HFF-Myc (cell line): ENCODE results near the gene ZC3H12C.

ENCODE experiments used
- DNase-seq: peaks from one replicate; pipeline ENCODE4 v3.0.0-alpha.2; 2011; ENCODE audit warnings: low read depth; ENCODE audit errors: extremely low read depth
- H3K4me3 ChIP-seq: replicated peaks from 2 replicates; pipeline ENCODE4 v1.5.1; 2011; ENCODE audit warnings: low read depth, mild to moderate bottlenecking, control low read depth, low read length
- CTCF ChIP-seq: IDR thresholded peaks from 2 replicates; pipeline ENCODE4 v1.5.1; 2012; ENCODE audit warnings: mild to moderate bottlenecking, low read depth, low read length, control low read depth; ENCODE audit errors: missing control alignments

ZC3H12C gene

DNA sequence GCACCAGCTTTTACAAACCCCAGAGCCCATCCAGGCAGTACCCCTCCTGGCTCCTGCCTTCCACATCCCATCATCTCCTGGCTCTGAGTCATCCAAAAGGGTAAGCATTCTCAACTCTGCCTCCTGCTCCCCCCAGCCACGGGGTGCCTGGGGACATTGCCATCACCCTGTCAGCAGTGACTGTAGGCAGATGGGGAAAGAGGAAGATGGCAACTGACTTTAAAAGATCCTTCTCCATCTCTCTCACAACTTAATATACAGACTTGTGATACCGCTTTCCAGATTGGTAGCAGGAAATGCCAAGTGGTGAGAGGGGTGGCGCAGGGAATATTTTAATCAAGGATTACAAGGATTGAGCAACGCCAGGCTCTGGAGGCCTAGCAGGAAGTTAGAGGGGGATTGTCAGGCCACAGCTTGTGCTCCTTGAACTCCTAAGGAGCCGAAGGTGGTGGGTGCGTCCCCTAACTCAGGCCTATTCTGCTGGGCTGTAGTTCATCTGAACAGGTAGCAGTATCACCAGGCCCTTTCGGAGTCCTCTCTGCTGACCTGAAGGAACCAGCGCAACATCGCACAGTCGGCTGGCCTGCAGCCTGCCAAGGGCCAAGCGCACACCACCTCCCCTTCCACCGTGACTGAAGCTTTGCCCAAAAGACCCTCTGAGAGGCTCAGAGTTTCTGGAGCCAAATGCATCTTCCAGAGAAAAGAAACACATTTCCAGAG is 83.3 kb downstream of the ZC3H12C start:
- no peak for DNase-seq
- H3K4me3 ChIP-seq, result no peak overlapping the region
- no peak for TF ChIP-seq CTCF

DNA sequence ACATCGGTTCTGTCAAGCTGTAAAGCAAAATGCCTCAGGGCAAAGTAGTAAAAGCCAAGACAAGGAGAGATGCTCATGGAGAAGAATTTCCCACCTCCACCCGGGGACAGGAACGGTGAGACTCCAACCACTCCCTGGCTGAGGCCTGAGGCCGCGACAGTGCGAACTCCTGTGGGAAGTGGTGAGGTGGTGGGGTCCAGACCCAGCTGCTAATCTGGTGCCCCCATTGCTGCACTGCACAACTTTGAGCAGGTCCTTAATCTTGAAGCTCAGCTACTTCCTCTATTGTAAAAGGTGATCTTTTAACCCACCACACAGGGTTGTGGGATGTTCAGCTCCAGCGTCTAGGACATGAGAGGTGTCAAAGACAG is 83.9 kb downstream of the ZC3H12C start:
- TF ChIP-seq CTCF, result no peak
- DNase-seq, result no peak

GRCh38 chr11:110179064-110179463 is 85.9 kb downstream of the ZC3H12C start:
- no peak overlapping the region for H3K4me3 ChIP-seq
- no peak for DNase-seq
- no peak for TF ChIP-seq CTCF

More for the DNA sequence above, 83.9 kb downstream of the ZC3H12C start:
- H3K4me3 ChIP-seq, result no peak overlapping the region

- DNase-seq, result no peak
- H3K4me3 ChIP-seq, result no peak overlapping the region
- TF ChIP-seq CTCF, result no peak
Measured at GRCh38 chr11:110182886-110183285, 89.7 kb downstream of the ZC3H12C start.

DNA sequence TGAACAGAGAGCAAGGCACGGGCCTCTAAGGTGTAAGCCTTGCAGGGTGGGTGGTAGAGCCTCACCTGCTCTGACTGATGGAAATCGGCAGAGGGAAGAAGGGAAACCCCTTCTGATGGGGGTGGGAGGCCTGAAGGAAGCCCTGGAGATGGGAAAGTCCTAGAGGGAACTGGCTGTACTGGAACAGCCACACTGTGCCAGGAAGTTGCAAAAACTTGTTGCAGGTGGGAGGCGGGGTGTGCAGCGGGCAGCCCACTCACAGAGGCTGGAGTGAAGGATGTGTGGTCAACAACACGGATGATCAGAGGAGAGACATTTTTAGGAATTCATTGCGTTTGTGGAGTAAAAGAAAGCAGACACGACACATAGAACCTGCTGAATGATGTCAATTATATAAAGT is 91.3 kb downstream of the ZC3H12C start:
- no peak overlapping the region for H3K4me3 ChIP-seq
- TF ChIP-seq CTCF, result no peak
- DNase-seq, result no peak

GRCh38 chr11:110185121-110185591 is 92.0 kb downstream of the ZC3H12C start:
- no peak for DNase-seq
- no peak for TF ChIP-seq CTCF
- no peak overlapping the region for H3K4me3 ChIP-seq

DNA sequence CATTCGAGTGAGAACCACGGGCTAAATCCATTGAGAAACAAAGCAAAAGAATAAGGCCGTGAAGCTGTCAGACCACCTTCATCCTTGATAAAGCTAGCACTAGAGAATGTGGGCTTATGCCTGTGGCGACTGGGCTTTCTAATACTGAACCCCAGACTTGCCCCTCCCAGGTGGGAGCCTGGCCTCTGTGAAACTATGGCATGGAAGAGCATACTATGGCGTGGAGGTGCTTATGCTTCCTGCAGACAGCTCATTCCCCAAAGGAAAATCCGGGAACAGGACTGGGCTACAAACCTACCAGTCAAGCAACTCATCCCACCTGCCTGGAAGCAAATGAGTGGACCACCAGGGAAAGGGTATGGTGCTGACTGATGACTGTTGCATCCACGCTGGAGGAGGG is 92.4 kb downstream of the ZC3H12C start:
- TF ChIP-seq CTCF, result no peak
- no peak overlapping the region for H3K4me3 ChIP-seq
- no peak for DNase-seq
